Measurements from ENCODE around the gene SLC6A2. TPM values are rescaled to one million over a fixed set of nuclear protein-coding genes. Genes with fewer than 3 reads are reported as not detected.

SLC6A2 gene
- total RNA-seq, 2 experiments from 2014 or later: not detected

DNA sequence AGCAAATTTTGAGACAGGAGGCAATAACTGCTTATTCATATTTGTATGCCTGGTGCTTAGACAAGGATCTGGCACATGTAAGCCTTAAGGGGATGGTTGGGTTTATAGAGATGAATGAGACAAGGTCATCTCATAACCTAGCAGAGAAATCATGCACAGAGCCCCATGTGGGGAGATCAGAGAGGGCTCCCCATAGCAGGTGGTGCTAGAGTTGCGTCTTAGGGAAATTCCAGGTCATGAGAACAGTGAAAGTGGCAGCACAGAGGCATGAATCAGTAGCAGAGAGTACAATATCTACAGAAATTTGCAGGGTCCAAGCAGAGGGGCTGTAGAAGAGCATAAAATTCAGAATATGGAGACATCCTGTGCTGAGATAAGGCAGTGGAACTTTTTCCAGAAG lies 57.3 kb downstream of the SLC6A2 start:
- no peaks in the 10 kb centered on the region for H3K79me2 ChIP-seq (ENCODE audit: insufficient read depth, low read depth, low read length)
- no peaks in the 10 kb centered on the region for H4K20me1 ChIP-seq (ENCODE audit: insufficient read depth, low read length)
- no peak overlapping the region for H2AFZ ChIP-seq (ENCODE audit: low read length)
- H3K4me3 ChIP-seq (ENCODE audit: low read depth, low read length, poor library complexity, severe bottlenecking): no peak overlapping the region
- ChIA-PET CTCF (ENCODE audit: unreplicated experiment) (no interaction called here), POLR2A (no interaction called here)
- intact Hi-C loops (cut with micrococcal nuclease; ENCODE audit: unreplicated experiment): no loop called here
- H3K9me2 ChIP-seq (ENCODE audit: insufficient read depth, low read length): no peaks in the 10 kb centered on the region
- TF ChIP-seq EZH2phosphoT487 (IDR thresholded peaks at IDR 0.05; ENCODE audit: borderline replicate concordance, low read depth, low read length): no peak
- TF ChIP-seq, protein P1, sequence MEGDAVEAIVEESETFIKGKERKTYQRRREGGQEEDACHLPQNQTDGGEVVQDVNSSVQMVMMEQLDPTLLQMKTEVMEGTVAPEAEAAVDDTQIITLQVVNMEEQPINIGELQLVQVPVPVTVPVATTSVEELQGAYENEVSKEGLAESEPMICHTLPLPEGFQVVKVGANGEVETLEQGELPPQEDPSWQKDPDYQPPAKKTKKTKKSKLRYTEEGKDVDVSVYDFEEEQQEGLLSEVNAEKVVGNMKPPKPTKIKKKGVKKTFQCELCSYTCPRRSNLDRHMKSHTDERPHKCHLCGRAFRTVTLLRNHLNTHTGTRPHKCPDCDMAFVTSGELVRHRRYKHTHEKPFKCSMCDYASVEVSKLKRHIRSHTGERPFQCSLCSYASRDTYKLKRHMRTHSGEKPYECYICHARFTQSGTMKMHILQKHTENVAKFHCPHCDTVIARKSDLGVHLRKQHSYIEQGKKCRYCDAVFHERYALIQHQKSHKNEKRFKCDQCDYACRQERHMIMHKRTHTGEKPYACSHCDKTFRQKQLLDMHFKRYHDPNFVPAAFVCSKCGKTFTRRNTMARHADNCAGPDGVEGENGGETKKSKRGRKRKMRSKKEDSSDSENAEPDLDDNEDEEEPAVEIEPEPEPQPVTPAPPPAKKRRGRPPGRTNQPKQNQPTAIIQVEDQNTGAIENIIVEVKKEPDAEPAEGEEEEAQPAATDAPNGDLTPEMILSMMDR (conservative IDR thresholded peaks at IDR 0.05; ENCODE audit: low read length): no peak
- BruUV-seq (replicated peaks): no TSS peak
- no peaks in the 10 kb centered on the region for H3K36me3 ChIP-seq (ENCODE audit: insufficient read depth, low read length)
- no peaks in the 10 kb centered on the region for H3K9me3 ChIP-seq (ENCODE audit: low read length)
- no peaks in the 10 kb centered on the region for H3K4me1 ChIP-seq (ENCODE audit: insufficient read depth, low read length, poor library complexity, severe bottlenecking)
- no peak for DNase-seq (ENCODE audit: low spot score)
- H3K4me2 ChIP-seq (ENCODE audit: low read length): no peak overlapping the region
- H3K27ac ChIP-seq (ENCODE audit: low read depth, low read length, poor library complexity, severe bottlenecking): no peak overlapping the region

DNA sequence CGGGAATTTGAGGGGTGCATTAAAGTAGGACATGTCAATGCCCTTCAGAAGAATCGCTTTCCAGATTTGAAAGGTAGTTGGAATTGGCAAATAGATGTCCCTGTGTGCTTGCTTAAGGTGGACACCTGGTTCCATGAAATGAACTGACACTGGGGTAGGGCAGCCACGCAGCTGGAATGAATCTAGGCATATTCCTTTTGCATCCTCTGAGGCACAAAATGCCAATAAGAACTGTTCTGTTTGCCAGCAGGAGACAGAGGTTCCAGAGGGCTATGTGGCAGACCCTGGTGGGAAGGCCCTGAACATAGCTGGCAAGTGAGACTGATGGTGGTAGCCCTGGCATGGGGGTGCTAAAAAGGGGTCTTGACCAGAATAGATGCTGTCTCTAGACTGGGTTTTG lies 61.5 kb downstream of the SLC6A2 start:
- Histone ChIP-seq H3K9me3 (ENCODE audit: low read length) (no peaks in the 10 kb centered on the region), H2AFZ (ENCODE audit: low read length) (no peak overlapping the region), H3K79me2 (ENCODE audit: insufficient read depth, low read depth, low read length) (no peaks in the 10 kb centered on the region), H3K36me3 (ENCODE audit: insufficient read depth, low read length) (no peaks in the 10 kb centered on the region), H4K20me1 (ENCODE audit: insufficient read depth, low read length) (no peaks in the 10 kb centered on the region), H3K4me2 (ENCODE audit: low read length) (no peak overlapping the region), H3K9me2 (ENCODE audit: insufficient read depth, low read length) (no peaks in the 10 kb centered on the region), H3K4me1 (ENCODE audit: insufficient read depth, low read length, poor library complexity, severe bottlenecking) (no peaks in the 10 kb centered on the region), H3K27ac (ENCODE audit: low read depth, low read length, poor library complexity, severe bottlenecking) (no peak overlapping the region), H3K4me3 (ENCODE audit: low read depth, low read length, poor library complexity, severe bottlenecking) (no peak overlapping the region)
- CTCF ChIA-PET (ENCODE audit: unreplicated experiment): interaction anchor here (0.5 kb wide), 1 partner anchor 226 kb away, joined by 6 read pairs; no protein-coding TSS in a partner anchor
- no TSS peak for BruUV-seq (replicated peaks)
- POLR2A ChIA-PET: no interaction called here
- intact Hi-C loops (cut with micrococcal nuclease; ENCODE audit: unreplicated experiment): no loop called here
- TF ChIP-seq, protein P1 (conservative IDR thresholded peaks at IDR 0.05; ENCODE audit: low read length): no peak
- no peak for TF ChIP-seq EZH2phosphoT487 (IDR thresholded peaks at IDR 0.05; ENCODE audit: borderline replicate concordance, low read depth, low read length)
- no peak for DNase-seq (ENCODE audit: low spot score)

DNA sequence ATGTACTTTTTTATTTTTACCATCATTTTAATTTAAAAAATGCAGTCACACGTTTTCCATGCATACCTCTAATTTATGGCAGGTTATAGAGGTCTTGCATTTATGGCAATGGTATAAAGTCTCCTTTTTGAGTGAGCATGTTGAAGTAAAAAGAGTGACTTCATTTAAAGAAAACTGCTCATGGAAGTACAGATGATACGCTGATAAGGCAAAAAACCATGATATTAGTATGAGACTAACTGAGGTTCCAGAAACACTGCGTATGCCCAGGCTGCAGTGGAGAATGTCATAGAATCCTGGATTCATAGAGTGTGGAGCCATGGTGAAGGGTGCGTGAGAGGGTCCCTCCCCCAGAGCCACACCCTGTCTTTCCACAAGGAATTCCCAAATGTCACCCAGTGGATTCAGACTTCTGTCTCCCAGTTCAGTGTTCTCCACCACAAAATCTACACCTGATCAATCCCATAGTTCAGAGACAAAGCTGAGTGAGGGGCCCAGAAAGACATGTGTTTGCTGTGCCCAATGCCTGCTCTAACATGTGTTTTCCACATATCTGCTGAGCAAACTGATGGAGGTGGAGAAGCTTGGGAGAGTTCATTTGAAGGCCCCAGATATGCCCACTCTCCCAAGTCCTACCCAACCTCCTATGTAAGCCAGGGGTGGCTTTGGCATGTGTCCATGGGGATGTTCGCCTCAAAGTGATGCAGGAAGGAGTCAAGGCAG lies 69.4 kb downstream of the SLC6A2 start:
- ChIA-PET POLR2A (no interaction called here), CTCF (ENCODE audit: unreplicated experiment) (no interaction called here)
- Histone ChIP-seq H3K79me2 (ENCODE audit: insufficient read depth, low read depth, low read length) (no peaks in the 10 kb centered on the region), H3K36me3 (ENCODE audit: insufficient read depth, low read length) (no peaks in the 10 kb centered on the region), H3K4me3 (ENCODE audit: low read depth, low read length, poor library complexity, severe bottlenecking) (no peak overlapping the region), H2AFZ (ENCODE audit: low read length) (no peak overlapping the region), H3K27ac (ENCODE audit: low read depth, low read length, poor library complexity, severe bottlenecking) (no peak overlapping the region), H3K4me2 (ENCODE audit: low read length) (no peak overlapping the region), H3K9me3 (ENCODE audit: low read length) (no peaks in the 10 kb centered on the region), H3K4me1 (ENCODE audit: insufficient read depth, low read length, poor library complexity, severe bottlenecking) (no peaks in the 10 kb centered on the region), H3K9me2 (ENCODE audit: insufficient read depth, low read length) (no peaks in the 10 kb centered on the region), H4K20me1 (ENCODE audit: insufficient read depth, low read length) (no peaks in the 10 kb centered on the region)
- TF ChIP-seq, protein P1 (conservative IDR thresholded peaks at IDR 0.05; ENCODE audit: low read length): no peak
- TF ChIP-seq EZH2phosphoT487 (IDR thresholded peaks at IDR 0.05; ENCODE audit: borderline replicate concordance, low read depth, low read length): no peak
- intact Hi-C loops (cut with micrococcal nuclease; ENCODE audit: unreplicated experiment): no loop called here
- DNase-seq (ENCODE audit: low spot score): no peak
- no TSS peak for BruUV-seq (replicated peaks)
